HepG2 (cell line): ENCODE measurements around the gene PFKFB2. TPM values are rescaled to one million over a fixed set of nuclear protein-coding genes. Genes with fewer than 3 reads are reported as not detected.

Experiments used
- AFF4 ChIP-seq: sonication (generic); formaldehyde crosslinking; IDR thresholded peaks from 2 replicates; pipeline ENCODE4 v1.4.0; 2020; ENCODE audit warnings: missing genetic modification reagents
- FOXA1 ChIP-seq, 2 experiments: fragments of 450-650 bp in 1 of 2; sonication (generic) in 1 of 2; formaldehyde crosslinking in 1 of 2; IDR thresholded peaks; 2 replicates each; pipeline versions ENCODE4 v1.4.0 to v1.6.1; 2016 to 2020; ENCODE audit warnings: missing genetic modification reagents in 1 of 2
- FOXK1 ChIP-seq: sonication (generic); formaldehyde crosslinking; IDR thresholded peaks from 2 replicates; pipeline ENCODE4 v1.4.0; 2020; ENCODE audit warnings: low read depth, missing genetic modification reagents, borderline replicate concordance
- IKZF4 ChIP-seq: sonication (generic); formaldehyde crosslinking; IDR thresholded peaks from 2 replicates; pipeline ENCODE4 v1.5.1; 2020; ENCODE audit warnings: borderline replicate concordance, mild to moderate bottlenecking, low read depth, missing genetic modification reagents; ENCODE audit errors: not compliant biosample characterization
- KAT8 ChIP-seq: IDR thresholded peaks from 2 replicates; pipeline ENCODE4 v1.6.1; 2016; ENCODE audit warnings: missing genetic modification reagents, missing compliant biosample characterization
- PAXIP1 ChIP-seq: sonication (generic); formaldehyde crosslinking; conservative IDR thresholded peaks from 2 replicates; pipeline ENCODE4 v1.4.0; 2020; ENCODE audit warnings: mild to moderate bottlenecking, missing genetic modification reagents, moderate library complexity
- POLR2G ChIP-seq: fragments of 200-400 bp; formaldehyde crosslinking; IDR thresholded peaks from 2 replicates; pipeline ENCODE4 v1.6.1; 2018; ENCODE audit warnings: mild to moderate bottlenecking, low read depth, low read length, moderate library complexity
- SKI ChIP-seq: fragments of 450-650 bp; IDR thresholded peaks from one replicate; pipeline ENCODE4 v1.6.1; 2018; ENCODE audit warnings: mild to moderate bottlenecking; ENCODE audit not compliant: partially characterized antibody
- U2AF1 ChIP-seq: fragments of 200-400 bp; formaldehyde crosslinking; optimal IDR thresholded peaks from 2 replicates; pipeline ENCODE3; 2017; ENCODE audit warnings: mild to moderate bottlenecking, low read depth, low read length
- XRCC5 ChIP-seq: fragments of 200-400 bp; formaldehyde crosslinking; optimal IDR thresholded peaks from 2 replicates; pipeline ENCODE3; 2017; ENCODE audit warnings: mild to moderate bottlenecking, low read length
- YEATS4 ChIP-seq: sonication (generic); formaldehyde crosslinking; IDR thresholded peaks from 2 replicates; pipeline ENCODE4 v1.4.0; 2020; ENCODE audit warnings: missing genetic modification reagents, borderline replicate concordance
- ZBTB25 ChIP-seq: IDR thresholded peaks from 2 replicates; pipeline ENCODE4 v1.6.1; 2018; ENCODE audit warnings: missing genetic modification reagents
- ZNF350 ChIP-seq: sonication (generic); formaldehyde crosslinking; IDR thresholded peaks from 2 replicates; pipeline ENCODE4 v1.4.0; 2020; ENCODE audit warnings: mild to moderate bottlenecking, low read depth, missing genetic modification reagents, borderline replicate concordance
- ZNF383 ChIP-seq: sonication (generic); formaldehyde crosslinking; IDR thresholded peaks from 2 replicates; pipeline ENCODE4 v1.4.0; 2020; ENCODE audit warnings: missing genetic modification reagents, mild to moderate bottlenecking, borderline replicate concordance
- ZNF605 ChIP-seq: sonication (generic); formaldehyde crosslinking; IDR thresholded peaks from 2 replicates; pipeline ENCODE4 v1.8.0; 2022; ENCODE audit warnings: mild to moderate bottlenecking, missing genetic modification reagents
- ZNF614 ChIP-seq: IDR thresholded peaks from 2 replicates; pipeline ENCODE4 v1.6.1; 2018; ENCODE audit warnings: missing biosample characterization, missing genetic modification reagents, inconsistent platforms, borderline replicate concordance
- ZNF773 ChIP-seq: sonication (generic); formaldehyde crosslinking; IDR thresholded peaks from 2 replicates; pipeline ENCODE4 v1.4.0; 2020; ENCODE audit warnings: missing genetic modification reagents, borderline replicate concordance
- ZNF816 ChIP-seq: sonication (generic); formaldehyde crosslinking; IDR thresholded peaks from 2 replicates; pipeline ENCODE4 v1.8.0; 2022; ENCODE audit warnings: missing genetic modification reagents, mild to moderate bottlenecking, borderline replicate concordance
- polyA plus RNA-seq, 8 experiments: library from polyadenylated mRNA; depleted of rRNA in 3 of 8; stranded (reverse) in 7 of 8; unstranded in 1 of 8; fragments of >200 nt; fragmentation: Illumina TruSeq in 4 of 8; extraction: Trizol in 4 of 8; gene quantifications; 2 replicates each; pipeline versions ENCODE4 v1.2.1 to v1.2.3, GENCODE V29; 2011 to 2016; ENCODE audit warnings: low read depth in 4 of 8, missing spikeins in 1 of 8, mixed read lengths in 1 of 8; ENCODE audit not compliant: insufficient read depth in 1 of 8
- total RNA-seq, 5 experiments: library from RNA; depleted of rRNA; stranded (reverse); fragments of >200 nt; fragmentation: Illumina TruSeq; extraction: Trizol; gene quantifications; 2 replicates each; pipeline ENCODE4 v1.2.3, GENCODE V29; 2016; ENCODE audit warnings: low read depth in 1 of 5

PFKFB2 gene
- total and polyA plus RNA-seq, 2 of the 13 experiments (the other 11 are each of a cell fraction or from before 2014, with no cell fraction given): 4.6 to 10.6 TPM

GRCh38 chr1:207051191-207051943, 1.7 kb upstream of the PFKFB2 start, which contains the start of gene YOD1 (continued):
- TF ChIP-seq PAXIP1 (CRISPR knock-in tag): peak; percentile 10; the same call in 1 of the 2 replicates
- TF ChIP-seq AFF4 (CRISPR knock-in tag): no peak
- TF ChIP-seq ZBTB25 (CRISPR knock-in tag): peak; percentile 37; the same call in 1 of the 2 replicates
- peak; percentile 10; the same call in 1 of the 2 replicates for TF ChIP-seq KAT8 (CRISPR knock-in tag)
- TF ChIP-seq IKZF4 (CRISPR knock-in tag): no peak
- peak; percentile 26 for TF ChIP-seq SKI
- no peak for TF ChIP-seq ZNF350 (CRISPR knock-in tag)
- TF ChIP-seq ZNF614 (CRISPR knock-in tag): peak; percentile 61; the same call in 1 of the 2 replicates
- peak; percentile 77 for TF ChIP-seq ZNF605
- TF ChIP-seq ZNF383 (CRISPR knock-in tag): 0 out of 2 replicates have a peak, but pooled peaks have one; percentile 13
- TF ChIP-seq POLR2G: peak; percentile 53; the same call in 1 of the 2 replicates
- no peak for TF ChIP-seq U2AF1
- 0 out of 2 replicates have a peak, but pooled peaks have one; percentile 52 for TF ChIP-seq ZNF816
- TF ChIP-seq FOXK1 (CRISPR knock-in tag): 0 out of 2 replicates have a peak, but pooled peaks have one; percentile 2
- no peak for TF ChIP-seq ZNF773
- 0 out of 2 replicates have a peak, but pooled peaks have one; percentile 7 for TF ChIP-seq YEATS4 (CRISPR knock-in tag)
- peak; percentile 34 for TF ChIP-seq XRCC5
- TF ChIP-seq FOXA1 (IDR thresholded peaks at IDR 0.05): no peak
- TF ChIP-seq FOXA1 (CRISPR knock-in tag; IDR thresholded peaks at IDR 0.05): no peak
